Sigmoid colon (tissue), 7 donors: Measurements from ENCODE around the gene SEMA7A. TPM values are rescaled to one million over a fixed set of nuclear protein-coding genes. Genes with fewer than 3 reads are reported as not detected.

ENCODE experiments used
- DNase-seq: peaks from one replicate; pipeline ENCODE4 v3.0.0-alpha.2; 2019
- H3K27ac ChIP-seq, 4 donors: fragments of 200-600 bp; sonication (generic); one replicate each; pipeline ENCODE4 v1.5.1; 2016 to 2019; ENCODE audit warnings: mild to moderate bottlenecking in 1 of 4
- H3K27me3 ChIP-seq, 3 donors: fragments of 200-600 bp; sonication (generic); one replicate each; pipeline ENCODE4 v1.5.1; 2019; ENCODE audit warnings: mild to moderate bottlenecking in 1 of 3
- H3K36me3 ChIP-seq, 4 donors: fragments of 200-600 bp; sonication (generic); one replicate each; pipeline ENCODE4 v1.5.1; 2016 to 2019
- H3K4me1 ChIP-seq, 4 donors: fragments of 200-600 bp; sonication (generic); one replicate each; pipeline ENCODE4 v1.5.1; 2017 to 2019
- H3K4me3 ChIP-seq, 4 donors: fragments of 200-600 bp; sonication (generic); one replicate each; pipeline ENCODE4 v1.5.1; 2017 to 2019; ENCODE audit warnings: mild to moderate bottlenecking in 2 of 4, moderate library complexity in 1 of 4
- H3K9me3 ChIP-seq, 4 donors: fragments of 200-600 bp in 3 of 4; sonication (generic) in 3 of 4; one replicate each; pipeline versions ENCODE4 v1.5.1 to v1.6.1; 2013 to 2019
- EP300 ChIP-seq, 4 donors: sonication (generic); formaldehyde crosslinking; IDR thresholded peaks; one replicate each; pipeline ENCODE4 v1.6.1; 2017; ENCODE audit warnings: antibody characterized with exemption in 4 of 4
- POLR2A ChIP-seq, 2 donors: fragments of 450-650 bp; IDR thresholded peaks; one replicate each; pipeline ENCODE4 v1.6.1; 2016; ENCODE audit warnings: antibody characterized with exemption in 2 of 2, mild to moderate bottlenecking in 2 of 2, moderate library complexity in 2 of 2
- POLR2AphosphoS5 ChIP-seq, 4 donors: sonication (generic); formaldehyde crosslinking; IDR thresholded peaks; one replicate each; pipeline ENCODE4 v1.6.1; 2017; ENCODE audit warnings: antibody characterized with exemption in 4 of 4
- WGBS, 2 donors: extraction: QIAGEN DNeasy Blood & Tissue Kit; methylation state at CpG; one replicate each; pipeline ENCODE4 v1.1.7; 2013; 5-methylcytosine and 5-hydroxymethylcytosine counted together
- intact Hi-C: fragments of 100-400 bp; cut with DNase I; formaldehyde crosslinking; loops from one replicate; pipeline ENCODE4 v1.15.1; 2023
- polyA plus RNA-seq, 3 donors: library from polyadenylated mRNA; stranded (reverse); fragments of 200-250 nt; gene quantifications; one replicate each; pipeline ENCODE4 v1.2.3, GENCODE V29; 2013
- total RNA-seq, 4 donors: library from RNA; depleted of rRNA; stranded (reverse); fragments of >200 nt; gene quantifications; one replicate each; pipeline ENCODE4 v1.1.0, GENCODE V29; 2016
- TF ChIP-seq, protein P1 (sequence below), 4 experiments: fragments of 450-650 bp in 3 of 4; fragments of 200-600 bp in 1 of 4; IDR thresholded peaks; one replicate each; pipeline ENCODE4 v1.5.1; 2016 to 2019; ENCODE audit warnings: antibody characterized with exemption in 4 of 4, mild to moderate bottlenecking in 3 of 4, moderate library complexity in 2 of 4
- donor health status: healthy with polysubstance abuse.
- donor health status: Bipolar disorder and iron deficiency.
- donor health status: healthy.

Gene SEMA7A
- total and polyA plus RNA-seq, 7 donors = 0.28 to 9.8 (median 1.2) TPM; not detected in 1

DNA sequence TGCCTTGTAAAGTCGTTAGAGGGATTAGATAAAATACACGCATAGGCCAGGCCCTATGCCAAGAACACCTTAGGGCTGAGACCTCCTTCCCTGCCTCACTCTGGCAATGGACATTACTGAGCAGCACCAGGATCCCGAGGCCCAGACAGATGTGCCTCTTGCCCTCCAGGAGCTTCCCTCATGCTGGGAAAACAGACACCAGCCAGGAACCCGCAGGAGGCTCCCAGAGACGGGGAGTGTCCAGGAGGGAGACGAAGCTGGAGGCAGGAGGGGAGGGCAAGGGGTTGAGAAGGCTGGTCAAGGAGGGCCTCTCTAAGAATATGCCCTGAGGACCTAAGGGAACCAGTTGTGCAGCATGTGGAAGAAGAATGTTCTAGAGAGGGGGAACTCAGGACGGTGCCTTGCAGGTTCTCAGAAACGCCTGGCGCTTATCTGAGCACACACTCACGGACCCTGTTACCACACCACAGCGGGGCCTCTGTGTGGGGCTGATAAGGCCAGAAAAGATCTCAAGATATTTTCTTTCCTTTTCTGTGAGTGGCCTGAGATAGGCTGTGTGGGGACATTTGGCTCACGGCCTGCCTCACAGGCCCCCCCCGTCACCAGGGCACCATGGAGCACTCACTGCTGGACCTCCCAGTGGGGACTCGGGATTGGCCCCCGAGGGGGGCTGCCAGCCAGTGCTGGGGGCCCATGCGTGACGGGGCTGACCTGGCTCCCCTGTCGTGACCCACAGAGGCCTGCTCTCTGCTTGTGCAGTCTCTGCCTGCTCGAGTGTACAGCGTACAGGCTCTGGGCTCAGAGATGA is 44.3 kb downstream of the SEMA7A start:
- Histone ChIP-seq H3K36me3 (no peaks in the 10 kb centered on the region), H3K27ac (no peak overlapping the region), H3K9me3 (no peaks in the 10 kb centered on the region), H3K27me3 (no peaks in the 10 kb centered on the region), H3K4me1 (no peaks in the 10 kb centered on the region), H3K4me3 (no peak overlapping the region)
- intact Hi-C loops = no loop called here
- whole genome bisulfite sequencing, 2 donors = 74 to 76% methylated on average over 20 of the region's 20 CpGs
- TF ChIP-seq EP300 (IDR thresholded peaks at IDR 0.05) (no peak), POLR2AphosphoS5 (IDR thresholded peaks at IDR 0.05) (no peak), POLR2A (IDR thresholded peaks at IDR 0.05) (no peak)
- TF ChIP-seq, protein P1, sequence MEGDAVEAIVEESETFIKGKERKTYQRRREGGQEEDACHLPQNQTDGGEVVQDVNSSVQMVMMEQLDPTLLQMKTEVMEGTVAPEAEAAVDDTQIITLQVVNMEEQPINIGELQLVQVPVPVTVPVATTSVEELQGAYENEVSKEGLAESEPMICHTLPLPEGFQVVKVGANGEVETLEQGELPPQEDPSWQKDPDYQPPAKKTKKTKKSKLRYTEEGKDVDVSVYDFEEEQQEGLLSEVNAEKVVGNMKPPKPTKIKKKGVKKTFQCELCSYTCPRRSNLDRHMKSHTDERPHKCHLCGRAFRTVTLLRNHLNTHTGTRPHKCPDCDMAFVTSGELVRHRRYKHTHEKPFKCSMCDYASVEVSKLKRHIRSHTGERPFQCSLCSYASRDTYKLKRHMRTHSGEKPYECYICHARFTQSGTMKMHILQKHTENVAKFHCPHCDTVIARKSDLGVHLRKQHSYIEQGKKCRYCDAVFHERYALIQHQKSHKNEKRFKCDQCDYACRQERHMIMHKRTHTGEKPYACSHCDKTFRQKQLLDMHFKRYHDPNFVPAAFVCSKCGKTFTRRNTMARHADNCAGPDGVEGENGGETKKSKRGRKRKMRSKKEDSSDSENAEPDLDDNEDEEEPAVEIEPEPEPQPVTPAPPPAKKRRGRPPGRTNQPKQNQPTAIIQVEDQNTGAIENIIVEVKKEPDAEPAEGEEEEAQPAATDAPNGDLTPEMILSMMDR (IDR thresholded peaks at IDR 0.05) = no peak
- DNase-seq = no peak

DNA sequence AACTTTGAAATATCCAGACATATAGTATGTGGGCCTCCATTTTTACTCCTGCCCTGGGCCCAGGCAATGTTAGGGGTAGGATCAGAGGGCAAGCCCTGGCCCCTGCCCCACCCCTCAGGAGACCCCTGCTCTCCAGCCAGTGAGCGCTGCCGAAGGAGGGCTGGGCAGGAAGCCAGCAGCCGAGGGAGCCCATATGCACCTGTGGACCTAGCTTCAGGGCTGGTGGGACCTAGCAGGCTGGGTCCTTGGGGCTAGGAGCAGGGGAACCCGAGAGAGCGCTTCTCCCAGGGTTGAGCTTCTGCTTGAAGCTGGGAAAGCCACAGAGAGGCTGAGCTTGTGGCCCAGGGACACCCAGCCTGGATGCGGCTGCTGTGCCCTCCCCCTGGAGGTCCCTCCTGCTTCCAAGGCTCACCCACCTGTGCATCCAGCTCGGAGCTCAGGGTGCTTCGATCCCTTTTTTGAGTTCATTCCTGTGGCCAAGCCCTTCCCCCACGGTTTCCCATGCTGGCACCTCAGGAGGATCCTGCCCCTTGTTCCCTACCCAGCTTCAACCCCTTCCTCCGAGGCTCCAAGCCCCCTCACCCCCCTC is 45.3 kb downstream of the SEMA7A start:
- intact Hi-C loops = no loop called here
- no peaks in the 10 kb centered on the region for H3K36me3 ChIP-seq
- no peak overlapping the region for H3K4me3 ChIP-seq
- H3K4me1 ChIP-seq = no peaks in the 10 kb centered on the region
- WGBS, 2 donors = 80 to 86% methylated on average over 10 of the region's 10 CpGs
- DNase-seq = no peak
- no peaks in the 10 kb centered on the region for H3K27me3 ChIP-seq
- no peaks in the 10 kb centered on the region for H3K9me3 ChIP-seq
- no peak overlapping the region for H3K27ac ChIP-seq
- TF ChIP-seq POLR2AphosphoS5 (IDR thresholded peaks at IDR 0.05) (no peak), POLR2A (IDR thresholded peaks at IDR 0.05) (no peak), EP300 (IDR thresholded peaks at IDR 0.05) (no peak)
- TF ChIP-seq, protein P1 (IDR thresholded peaks at IDR 0.05) = no peak

DNA sequence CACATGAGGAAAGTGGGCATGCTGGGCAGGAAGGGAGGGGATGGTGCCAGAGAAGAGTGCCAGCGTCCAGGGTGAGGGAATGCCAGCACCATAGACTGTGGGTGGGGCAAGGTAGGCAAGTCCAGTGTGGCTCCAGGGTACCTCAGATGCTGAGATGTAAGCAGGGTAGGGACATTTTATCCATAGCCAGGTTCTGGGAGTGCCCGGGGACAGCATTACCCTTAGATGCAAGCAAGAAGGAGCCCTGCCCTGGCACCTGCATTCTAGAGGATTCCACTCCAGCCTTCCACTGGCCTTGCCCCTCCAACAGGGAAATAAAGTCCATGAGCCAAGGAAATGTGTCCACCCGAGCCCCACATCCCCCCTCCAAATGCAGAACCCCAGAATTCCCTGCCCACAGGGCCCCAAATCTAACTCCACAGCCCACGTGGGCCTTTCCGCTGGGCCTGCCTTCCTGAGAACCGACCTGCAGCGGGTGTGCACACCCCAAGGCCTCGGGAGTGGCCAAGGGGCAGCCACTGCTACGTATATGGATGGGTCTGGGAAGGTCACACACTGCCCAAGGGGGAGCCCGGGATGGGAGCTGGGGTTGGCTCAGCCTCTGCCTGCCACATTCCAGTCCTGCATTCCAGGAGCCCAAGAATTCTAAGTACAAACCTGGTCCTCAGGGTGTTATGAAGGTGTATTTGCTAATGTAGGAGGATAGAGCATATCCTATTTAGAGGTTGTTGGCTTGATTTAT is 46.0 kb downstream of the SEMA7A start:
- Histone ChIP-seq H3K9me3 (no peaks in the 10 kb centered on the region), H3K27ac (no peak overlapping the region), H3K27me3 (no peaks in the 10 kb centered on the region), H3K36me3 (no peaks in the 10 kb centered on the region), H3K4me3 (no peak overlapping the region), H3K4me1 (no peaks in the 10 kb centered on the region)
- TF ChIP-seq EP300 (IDR thresholded peaks at IDR 0.05) (no peak), POLR2A (IDR thresholded peaks at IDR 0.05) (no peak), POLR2AphosphoS5 (IDR thresholded peaks at IDR 0.05) (no peak)
- TF ChIP-seq, protein P1 (IDR thresholded peaks at IDR 0.05) = no peak
- WGBS, 2 donors = 57 to 72% methylated on average over 10 of the region's 10 CpGs
- DNase-seq = no peak
- intact Hi-C loops = no loop called here

DNA sequence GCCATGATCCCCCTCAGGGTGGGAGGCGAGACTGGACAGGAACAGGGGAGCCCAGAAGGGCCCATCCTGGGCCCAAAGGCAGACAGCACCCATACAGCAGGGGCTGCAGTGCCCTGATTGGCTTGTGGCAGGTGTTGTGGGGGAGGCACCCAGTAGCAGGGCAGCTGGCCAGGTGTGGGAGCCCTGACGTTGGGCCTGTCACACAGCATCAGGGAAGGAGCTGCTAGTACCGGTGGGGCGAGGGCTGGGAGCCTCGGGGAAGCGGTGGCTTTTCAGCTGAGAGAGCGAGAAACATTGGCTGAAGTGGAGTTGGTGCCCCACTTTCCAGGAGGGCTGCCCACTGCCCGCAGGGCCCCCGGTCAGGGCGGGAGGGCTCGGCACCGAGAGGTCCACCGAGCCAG is 46.6 kb downstream of the SEMA7A start:
- intact Hi-C loops = no loop called here
- Histone ChIP-seq H3K4me1 (no peaks in the 10 kb centered on the region), H3K27ac (no peak overlapping the region), H3K9me3 (no peaks in the 10 kb centered on the region), H3K4me3 (no peak overlapping the region), H3K36me3 (no peaks in the 10 kb centered on the region), H3K27me3 (no peaks in the 10 kb centered on the region)
- WGBS, 2 donors = 81 to 83% methylated on average over 13 of the region's 13 CpGs
- TF ChIP-seq POLR2A (IDR thresholded peaks at IDR 0.05) (no peak), EP300 (IDR thresholded peaks at IDR 0.05) (no peak), POLR2AphosphoS5 (IDR thresholded peaks at IDR 0.05) (no peak)
- no peak for DNase-seq
